ENCODE results near the gene LRRC28.

DNA sequence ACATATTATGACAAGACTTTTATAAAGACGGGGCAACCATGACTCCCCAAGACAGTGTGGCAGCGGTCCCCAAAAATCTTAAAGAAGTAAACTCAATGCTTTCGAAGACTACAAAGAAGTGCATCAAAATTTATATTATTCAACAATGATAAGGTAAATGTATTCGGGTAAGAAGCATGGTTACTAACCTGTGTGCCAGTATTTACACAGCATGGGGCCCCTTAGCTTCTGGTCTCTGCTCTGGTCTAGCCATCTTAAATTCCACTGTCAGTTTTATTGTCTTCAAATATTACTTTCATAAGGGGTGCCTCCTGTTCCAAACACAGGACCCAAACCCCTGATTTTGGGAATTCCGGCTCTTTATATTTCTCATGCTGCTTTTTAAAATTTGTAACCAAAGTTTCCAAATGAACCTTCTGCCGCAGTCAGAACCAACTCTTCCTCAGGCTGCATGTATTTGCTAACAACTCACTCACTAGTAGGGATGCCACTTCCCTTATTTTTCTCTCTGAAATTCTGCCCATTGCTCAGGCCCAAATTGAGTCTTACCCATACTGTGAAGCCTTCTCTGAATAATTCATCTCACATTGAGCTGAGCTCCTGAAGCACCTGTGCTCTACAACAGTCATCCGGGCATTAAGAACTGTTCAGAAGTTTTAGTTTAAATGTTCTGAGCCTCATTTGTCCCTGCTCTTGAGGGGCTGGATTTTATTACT is 3.1 kb upstream of the LRRC28 start:
- TF ChIP-seq, protein P1, sequence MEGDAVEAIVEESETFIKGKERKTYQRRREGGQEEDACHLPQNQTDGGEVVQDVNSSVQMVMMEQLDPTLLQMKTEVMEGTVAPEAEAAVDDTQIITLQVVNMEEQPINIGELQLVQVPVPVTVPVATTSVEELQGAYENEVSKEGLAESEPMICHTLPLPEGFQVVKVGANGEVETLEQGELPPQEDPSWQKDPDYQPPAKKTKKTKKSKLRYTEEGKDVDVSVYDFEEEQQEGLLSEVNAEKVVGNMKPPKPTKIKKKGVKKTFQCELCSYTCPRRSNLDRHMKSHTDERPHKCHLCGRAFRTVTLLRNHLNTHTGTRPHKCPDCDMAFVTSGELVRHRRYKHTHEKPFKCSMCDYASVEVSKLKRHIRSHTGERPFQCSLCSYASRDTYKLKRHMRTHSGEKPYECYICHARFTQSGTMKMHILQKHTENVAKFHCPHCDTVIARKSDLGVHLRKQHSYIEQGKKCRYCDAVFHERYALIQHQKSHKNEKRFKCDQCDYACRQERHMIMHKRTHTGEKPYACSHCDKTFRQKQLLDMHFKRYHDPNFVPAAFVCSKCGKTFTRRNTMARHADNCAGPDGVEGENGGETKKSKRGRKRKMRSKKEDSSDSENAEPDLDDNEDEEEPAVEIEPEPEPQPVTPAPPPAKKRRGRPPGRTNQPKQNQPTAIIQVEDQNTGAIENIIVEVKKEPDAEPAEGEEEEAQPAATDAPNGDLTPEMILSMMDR (IDR thresholded peaks at IDR 0.05) = no peak
- no peak for TF ChIP-seq POLR2AphosphoS5 (IDR thresholded peaks at IDR 0.05; ENCODE audit: low read depth, low read length)
- no peak for TF ChIP-seq TCF7L2 (IDR thresholded peaks at IDR 0.05; ENCODE audit: low read depth, low read length)
- no peak for TF ChIP-seq SIN3A (IDR thresholded peaks at IDR 0.05; ENCODE audit: borderline replicate concordance, insufficient read depth, low read depth, low read length)
- TF ChIP-seq, protein P2, sequence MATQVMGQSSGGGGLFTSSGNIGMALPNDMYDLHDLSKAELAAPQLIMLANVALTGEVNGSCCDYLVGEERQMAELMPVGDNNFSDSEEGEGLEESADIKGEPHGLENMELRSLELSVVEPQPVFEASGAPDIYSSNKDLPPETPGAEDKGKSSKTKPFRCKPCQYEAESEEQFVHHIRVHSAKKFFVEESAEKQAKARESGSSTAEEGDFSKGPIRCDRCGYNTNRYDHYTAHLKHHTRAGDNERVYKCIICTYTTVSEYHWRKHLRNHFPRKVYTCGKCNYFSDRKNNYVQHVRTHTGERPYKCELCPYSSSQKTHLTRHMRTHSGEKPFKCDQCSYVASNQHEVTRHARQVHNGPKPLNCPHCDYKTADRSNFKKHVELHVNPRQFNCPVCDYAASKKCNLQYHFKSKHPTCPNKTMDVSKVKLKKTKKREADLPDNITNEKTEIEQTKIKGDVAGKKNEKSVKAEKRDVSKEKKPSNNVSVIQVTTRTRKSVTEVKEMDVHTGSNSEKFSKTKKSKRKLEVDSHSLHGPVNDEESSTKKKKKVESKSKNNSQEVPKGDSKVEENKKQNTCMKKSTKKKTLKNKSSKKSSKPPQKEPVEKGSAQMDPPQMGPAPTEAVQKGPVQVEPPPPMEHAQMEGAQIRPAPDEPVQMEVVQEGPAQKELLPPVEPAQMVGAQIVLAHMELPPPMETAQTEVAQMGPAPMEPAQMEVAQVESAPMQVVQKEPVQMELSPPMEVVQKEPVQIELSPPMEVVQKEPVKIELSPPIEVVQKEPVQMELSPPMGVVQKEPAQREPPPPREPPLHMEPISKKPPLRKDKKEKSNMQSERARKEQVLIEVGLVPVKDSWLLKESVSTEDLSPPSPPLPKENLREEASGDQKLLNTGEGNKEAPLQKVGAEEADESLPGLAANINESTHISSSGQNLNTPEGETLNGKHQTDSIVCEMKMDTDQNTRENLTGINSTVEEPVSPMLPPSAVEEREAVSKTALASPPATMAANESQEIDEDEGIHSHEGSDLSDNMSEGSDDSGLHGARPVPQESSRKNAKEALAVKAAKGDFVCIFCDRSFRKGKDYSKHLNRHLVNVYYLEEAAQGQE (IDR thresholded peaks at IDR 0.05; ENCODE audit: insufficient read depth in 1 of 2, low read depth in 2 of 2, low read length in 1 of 2) = no peak
